ENCODE data around the gene POLR1D. TPM values are rescaled to one million over a fixed set of nuclear protein-coding genes. Genes with fewer than 3 reads are reported as not detected.

Gene POLR1D
- total and polyA plus RNA-seq, 8 donors = 100 to 164 (median 143) TPM

DNA sequence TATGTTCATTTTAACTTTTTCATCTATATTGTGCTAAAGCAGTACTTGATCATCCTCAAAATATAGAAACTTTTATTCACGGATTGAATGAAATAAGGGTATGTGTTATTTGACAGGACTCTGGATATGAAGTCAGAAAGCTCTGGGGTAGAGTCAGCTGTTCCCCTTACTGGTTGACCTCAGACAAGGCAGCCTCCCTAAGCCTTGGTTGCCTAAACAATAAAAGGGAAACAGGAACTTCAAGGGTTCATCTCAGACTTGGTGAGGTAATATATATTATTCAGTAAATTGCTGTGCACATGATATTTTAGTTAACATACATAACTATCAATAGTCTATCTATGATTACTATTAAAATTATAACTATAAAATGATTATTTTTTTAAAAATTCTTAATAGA, 13.6 kb downstream of the POLR1D start:
- H3K9me3 ChIP-seq = no peaks in the 10 kb centered on the region
- ATAC-seq = no peak
- H3K27me3 ChIP-seq = no peaks in the 10 kb centered on the region
- no peak for DNase-seq
- peaks cover 12 to 28% of the 10 kb centered on the region in 2 donors for H3K4me1 ChIP-seq
- TF ChIP-seq CTCF (IDR thresholded peaks at IDR 0.05) = no peak
- no peak overlapping the region for H3K27ac ChIP-seq
- no peak overlapping the region for H3K4me3 ChIP-seq
- intact Hi-C loops (cut with DNase I) = no loop called here
- H3K36me3 ChIP-seq = peaks cover 0 to 11% of the 10 kb centered on the region in 2 donors

DNA sequence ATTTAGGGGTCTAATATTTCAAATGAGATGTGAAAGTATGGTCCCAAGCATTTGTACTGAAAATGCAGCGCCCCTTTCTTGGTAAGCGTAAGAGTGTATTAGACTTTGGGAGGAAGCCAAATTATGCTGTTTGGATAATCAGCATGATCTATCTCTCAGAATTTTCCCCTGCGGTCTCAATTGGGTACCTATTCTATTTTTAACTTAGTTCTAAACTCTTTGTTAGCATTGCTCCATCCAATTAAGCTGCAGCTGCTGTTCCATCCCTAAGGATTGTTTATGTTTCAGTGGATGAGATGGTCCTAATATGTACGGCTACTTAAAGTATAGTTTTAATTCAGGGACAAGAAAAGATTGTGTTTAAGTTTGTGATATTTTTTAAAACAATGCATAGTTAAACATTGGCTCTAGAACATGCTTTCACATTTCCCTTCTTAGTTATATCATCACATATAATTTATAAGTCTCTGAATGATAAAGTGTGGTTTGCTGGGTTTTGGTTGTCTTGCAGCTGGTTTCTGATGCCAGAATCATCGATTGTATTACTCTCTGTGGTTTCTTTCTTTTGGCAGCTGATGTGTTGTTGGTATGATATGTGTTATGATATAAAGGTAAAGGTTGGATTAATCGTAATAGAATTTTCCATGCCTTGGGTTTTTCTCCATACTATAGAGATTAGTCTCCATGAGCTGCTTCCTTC, 15.0 kb downstream of the POLR1D start:
- no peak for TF ChIP-seq CTCF (IDR thresholded peaks at IDR 0.05)

DNA sequence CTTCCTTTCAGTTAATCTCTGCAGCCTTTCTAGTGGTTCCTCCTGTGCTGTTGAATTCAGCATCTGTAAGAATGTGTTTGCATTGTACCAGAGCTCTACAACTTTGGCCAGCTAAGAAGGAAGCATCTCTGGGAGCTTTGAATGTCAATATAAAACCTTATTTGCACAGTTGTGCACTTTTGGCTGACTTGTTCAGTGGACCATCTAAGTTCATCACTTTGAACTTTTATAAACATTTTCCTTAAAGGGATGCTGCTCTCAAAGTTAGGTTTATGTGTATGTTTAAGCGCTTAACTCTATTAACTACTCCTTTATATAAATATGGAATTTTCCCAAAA, 15.6 kb downstream of the POLR1D start:
- ATAC-seq = no peak
- Histone ChIP-seq H3K9me3 (no peaks in the 10 kb centered on the region), H3K4me1 (peaks cover 12 to 28% of the 10 kb centered on the region in 2 donors), H3K27ac (no peak overlapping the region), H3K27me3 (no peaks in the 10 kb centered on the region), H3K4me3 (no peak overlapping the region), H3K36me3 (peaks cover 0 to 11% of the 10 kb centered on the region in 2 donors)
- intact Hi-C loops (cut with DNase I) = no loop called here
- TF ChIP-seq CTCF (IDR thresholded peaks at IDR 0.05) = no peak
- DNase-seq = no peak

More for the DNA sequence above, 15.0 kb downstream of the POLR1D start:
- Histone ChIP-seq H3K27ac (peak overlapping the region in 1 of 2 donors; percentile 4), H3K4me1 (peaks cover 12 to 28% of the 10 kb centered on the region in 2 donors), H3K4me3 (no peak overlapping the region), H3K36me3 (peaks cover 0 to 11% of the 10 kb centered on the region in 2 donors), H3K27me3 (no peaks in the 10 kb centered on the region), H3K9me3 (no peaks in the 10 kb centered on the region)
- ATAC-seq (no peak), DNase-seq (no peak)
- intact Hi-C loops (cut with DNase I) = no loop called here

- intact Hi-C loops (cut with DNase I) = no loop called here
- DNase-seq (no peak), ATAC-seq (no peak)
These were observed 16.3 kb downstream of the POLR1D start for GRCh38 chr13:27638001-27638400.

DNA sequence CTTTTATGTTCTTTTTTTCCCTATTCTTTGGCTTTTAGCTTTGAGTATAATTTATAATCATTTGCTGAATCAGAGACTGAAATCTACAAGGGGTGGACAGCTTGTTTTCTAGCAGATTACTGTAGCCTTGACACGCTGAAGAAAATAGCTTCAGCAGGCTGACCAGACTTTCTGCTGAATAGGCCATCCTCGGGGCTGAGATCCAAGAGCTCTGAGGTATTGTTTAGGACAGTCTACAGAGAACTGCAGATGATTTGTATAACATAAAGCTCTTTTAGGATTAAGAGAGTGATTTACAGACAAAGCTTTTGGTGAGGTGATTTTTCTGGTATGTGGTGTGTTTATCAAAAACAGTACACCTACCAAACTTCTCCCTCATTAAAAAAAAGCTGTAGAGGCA, 16.8 kb downstream of the POLR1D start:
- Histone ChIP-seq H3K4me3 (no peak overlapping the region), H3K4me1 (peaks cover 12 to 28% of the 10 kb centered on the region in 2 donors), H3K27me3 (no peaks in the 10 kb centered on the region), H3K9me3 (no peaks in the 10 kb centered on the region), H3K27ac (peak overlapping the region; percentile 49 to 53), H3K36me3 (peaks cover 0 to under 1% of the 10 kb centered on the region in 2 donors)
- no peak for TF ChIP-seq CTCF (IDR thresholded peaks at IDR 0.05)
- ATAC-seq (peak; percentile 53), DNase-seq (no peak)
- intact Hi-C loops (cut with DNase I) = no loop called here

More at GRCh38 chr13:27638001-27638400, 16.3 kb downstream of the POLR1D start:
- Histone ChIP-seq H3K4me3 (no peak overlapping the region), H3K36me3 (peaks cover 0 to 6% of the 10 kb centered on the region in 2 donors), H3K4me1 (peaks cover 12 to 28% of the 10 kb centered on the region in 2 donors), H3K27ac (peak overlapping the region; percentile 49 to 53), H3K9me3 (no peaks in the 10 kb centered on the region), H3K27me3 (no peaks in the 10 kb centered on the region)
- TF ChIP-seq CTCF (IDR thresholded peaks at IDR 0.05) = no peak
